Effector CD8-positive, alpha-beta T cell (primary cell): ENCODE data around the gene KCNJ11.

Source experiments
- DNase-seq: peaks from one replicate; lab custom pipeline; 2025; lab: John Stamatoyannopoulos, UW

KCNJ11 gene

GRCh38 chr11:17408641-17409040 lies 20.2 kb upstream of the KCNJ11 start:
- no peak for DNase-seq

GRCh38 chr11:17408026-17408425 lies 19.6 kb upstream of the KCNJ11 start:
- no peak for DNase-seq

DNA sequence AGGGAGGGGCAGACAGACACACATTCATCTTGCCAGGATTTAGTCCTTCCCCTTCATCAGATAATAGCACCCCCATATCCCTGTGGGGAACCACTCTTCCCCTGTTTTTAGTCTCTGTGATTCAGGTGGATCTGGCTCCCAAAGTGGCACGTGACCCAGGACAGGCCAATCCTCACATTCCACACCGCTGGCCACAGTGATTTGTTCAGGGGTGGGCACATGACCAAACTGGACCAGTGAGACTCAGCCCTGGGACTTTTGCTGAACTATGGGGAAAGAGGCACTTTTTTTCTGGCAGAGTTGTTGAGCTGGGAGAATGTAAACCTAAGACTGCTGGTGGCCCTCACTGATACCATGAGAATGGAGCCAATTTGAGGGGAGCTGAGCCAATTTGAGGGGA lies 19.1 kb upstream of the KCNJ11 start:
- DNase-seq: no peak

DNA sequence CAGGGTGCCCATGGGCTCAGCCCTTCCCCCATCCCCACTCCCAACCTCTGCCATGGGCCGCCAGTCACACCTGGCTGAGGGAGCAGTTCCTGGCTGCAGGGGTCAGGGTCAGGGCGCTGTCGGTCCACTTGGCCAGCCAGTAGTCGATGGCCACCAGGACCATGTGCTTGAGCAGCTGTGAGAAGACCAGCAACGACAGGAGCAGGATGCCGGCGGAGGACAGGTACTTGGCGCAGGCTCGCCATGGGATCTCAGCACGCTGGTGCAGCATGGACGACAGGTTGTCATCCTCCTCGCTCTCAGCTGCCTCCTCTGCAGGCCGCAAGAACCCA lies 18.3 kb upstream of the KCNJ11 start:
- DNase-seq: no peak

DNA sequence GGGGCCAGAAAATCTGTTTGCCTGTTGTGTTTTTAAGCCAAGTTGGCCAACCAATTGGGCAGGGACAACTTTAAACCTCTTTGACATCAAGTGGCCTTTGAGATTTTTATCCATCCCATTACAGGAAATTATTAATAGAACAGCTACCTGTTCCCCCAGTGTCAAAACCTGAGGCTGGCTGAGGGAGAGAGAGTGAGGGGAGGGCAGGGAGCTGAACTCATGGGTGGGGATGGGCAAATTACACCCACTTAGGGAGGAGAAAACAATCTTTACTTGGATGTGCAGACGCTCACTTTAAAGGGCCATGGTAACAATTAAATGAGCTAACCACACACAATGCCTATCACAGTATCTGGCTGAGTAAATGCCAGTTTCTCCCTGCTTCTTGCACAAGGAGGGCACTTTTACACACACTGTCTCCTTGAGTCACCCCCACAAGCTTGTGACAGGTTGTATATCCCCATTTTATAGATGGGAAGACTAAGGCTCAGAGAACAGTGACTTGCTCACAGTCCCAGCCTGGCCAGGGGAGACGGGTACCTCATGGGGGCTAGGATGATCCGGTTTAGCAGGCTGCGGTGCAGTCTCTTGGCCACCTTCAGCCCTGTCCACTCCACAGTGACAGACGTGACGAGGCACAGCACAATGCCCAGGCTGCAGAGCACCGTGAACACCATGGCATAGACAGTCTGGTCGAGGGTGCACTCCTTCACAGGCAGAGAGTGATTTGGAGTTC lies 17.8 kb upstream of the KCNJ11 start:
- DNase-seq: no peak

DNA sequence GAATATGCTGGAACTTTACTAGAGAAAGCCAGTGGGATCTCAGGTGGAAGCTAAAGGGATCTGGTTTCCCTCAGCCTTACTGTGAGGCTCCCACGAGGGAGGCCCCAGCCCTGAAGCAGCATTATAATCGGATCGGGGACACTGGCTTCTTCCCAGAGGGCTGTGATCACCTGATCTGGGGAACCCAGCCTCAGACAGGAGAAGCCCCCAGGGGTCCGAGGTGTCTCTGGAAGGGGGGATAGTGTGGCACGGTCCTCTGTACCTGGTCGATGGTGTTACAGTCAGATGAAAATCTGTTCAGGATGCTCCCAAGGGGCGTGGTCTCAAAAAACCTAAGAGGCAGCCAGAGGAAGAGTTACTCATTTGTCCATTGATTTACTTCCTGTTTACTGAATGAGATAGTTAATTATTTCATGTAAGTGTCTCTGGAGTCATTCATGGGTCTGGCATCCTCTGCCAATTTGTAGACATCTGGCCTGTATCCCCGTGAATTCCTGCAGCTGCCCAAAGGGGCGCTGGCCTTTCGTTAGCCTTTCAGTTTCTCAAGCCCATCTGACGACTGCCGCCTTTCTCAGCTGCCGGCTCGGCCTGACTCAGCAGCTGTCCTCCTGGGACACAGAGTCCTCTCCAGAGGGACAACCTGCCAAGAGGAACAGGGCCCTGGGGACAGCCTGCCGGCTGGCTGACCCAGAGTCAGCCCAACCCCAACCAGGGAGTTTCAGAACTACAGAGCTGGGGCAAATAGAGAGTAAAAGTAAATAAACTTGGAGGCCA lies 17.0 kb upstream of the KCNJ11 start:
- DNase-seq: no peak

- no peak for DNase-seq
Measured at GRCh38 chr11:17403980-17404759, 15.7 kb upstream of the KCNJ11 start.

DNA sequence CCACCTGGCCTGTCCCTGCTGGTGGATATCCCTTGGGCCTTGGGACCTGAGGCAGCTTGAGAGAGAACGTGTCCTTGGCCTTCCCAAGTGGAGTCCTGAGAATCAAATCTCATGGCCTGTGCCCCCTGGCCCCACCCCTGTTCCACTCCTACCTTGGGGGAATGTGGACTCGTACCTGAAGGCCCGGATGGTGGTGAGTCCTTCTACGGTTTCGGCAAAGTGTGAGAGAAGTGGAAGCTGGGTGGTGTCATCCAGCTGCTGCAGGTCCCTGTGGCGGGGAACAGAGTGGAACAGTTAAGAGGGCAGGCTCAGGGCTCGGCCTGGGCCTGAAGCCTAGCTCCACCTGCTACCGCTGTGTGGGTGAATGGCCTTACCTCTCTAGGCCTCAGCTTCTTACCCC lies 14.0 kb upstream of the KCNJ11 start:
- DNase-seq: no peak

DNA sequence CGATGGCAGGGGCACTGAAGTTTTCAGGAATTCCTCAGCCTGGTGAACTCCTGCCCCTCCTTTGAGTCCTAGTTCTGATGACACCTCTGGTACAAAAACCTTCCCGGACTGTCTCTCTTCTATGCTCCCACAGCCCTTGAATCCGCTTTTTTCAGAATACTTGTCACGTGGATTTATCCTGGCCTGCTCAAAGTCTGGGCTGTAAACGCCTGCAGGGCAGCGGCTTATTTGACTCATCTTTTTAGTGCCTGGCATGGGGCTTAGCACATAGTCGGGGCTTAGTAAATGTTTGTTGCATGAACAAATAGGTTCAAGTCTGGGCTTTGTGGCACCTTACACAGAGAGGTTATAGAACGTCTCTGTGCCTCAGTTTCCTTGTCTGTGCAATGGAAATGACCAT lies 13.4 kb upstream of the KCNJ11 start:
- no peak for DNase-seq

- no peak for DNase-seq
Measured at GRCh38 chr11:17401316-17401715, 12.9 kb upstream of the KCNJ11 start.

GRCh38 chr11:17400048-17400775 lies 11.8 kb upstream of the KCNJ11 start:
- DNase-seq: no peak

- no peak for DNase-seq
Measured at GRCh38 chr11:17399236-17399635, 10.8 kb upstream of the KCNJ11 start.

DNA sequence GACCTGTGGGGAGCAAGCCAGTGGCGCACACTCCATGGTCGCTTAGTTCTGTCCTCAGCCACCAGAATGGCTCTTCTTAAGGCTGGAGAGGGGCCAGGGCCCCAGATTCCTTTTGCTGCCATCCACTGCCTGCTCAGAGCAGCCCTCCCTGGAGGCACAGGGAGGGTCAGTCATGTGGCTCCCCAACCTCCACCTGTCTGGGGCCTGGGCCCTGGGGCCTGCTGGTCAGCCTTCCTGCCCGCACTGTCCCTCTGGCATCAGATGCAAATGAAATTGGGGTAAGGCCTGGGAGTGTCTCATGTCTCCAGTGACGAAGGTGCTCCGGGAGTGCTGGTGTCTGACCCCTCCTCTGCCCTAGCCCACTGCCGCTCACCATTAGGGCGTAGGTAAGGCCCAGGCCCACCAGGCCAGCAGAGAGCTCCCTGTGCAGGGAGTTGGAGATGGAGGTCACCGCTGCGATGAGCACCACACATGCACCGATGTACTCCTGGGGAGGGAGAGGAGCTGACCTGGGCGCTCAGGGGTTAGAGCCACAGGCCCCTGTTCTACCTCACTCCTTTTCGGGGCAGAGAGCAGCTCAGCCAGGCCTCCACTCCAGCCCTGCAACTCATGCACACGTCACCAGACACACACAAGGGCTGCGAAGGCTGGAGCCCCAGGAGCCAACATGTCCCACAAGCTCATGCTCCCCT lies 9.0 kb upstream of the KCNJ11 start:
- DNase-seq: no peak

- DNase-seq: no peak
Measured at GRCh38 chr11:17396598-17397310, 8.3 kb upstream of the KCNJ11 start.

DNA sequence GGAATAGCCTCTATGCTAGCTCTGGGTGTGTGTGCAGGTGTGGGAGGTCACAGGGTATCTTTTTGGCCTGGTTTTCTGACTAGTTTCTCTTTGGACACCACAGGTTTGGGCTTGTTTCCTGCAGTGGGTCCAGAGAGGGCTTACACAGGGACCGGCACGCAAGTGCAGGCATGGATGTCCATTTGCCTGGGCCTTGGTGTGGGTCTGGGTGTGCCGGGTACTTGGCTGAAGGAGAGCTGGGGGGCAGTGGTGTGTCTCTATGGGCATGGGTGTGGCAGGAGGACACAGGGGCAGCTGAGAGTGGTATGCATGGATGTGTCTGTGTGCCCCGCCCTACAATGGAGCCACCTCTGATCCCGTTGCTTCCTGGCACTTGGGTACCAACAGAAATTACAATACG lies 7.5 kb upstream of the KCNJ11 start:
- no peak for DNase-seq

DNA sequence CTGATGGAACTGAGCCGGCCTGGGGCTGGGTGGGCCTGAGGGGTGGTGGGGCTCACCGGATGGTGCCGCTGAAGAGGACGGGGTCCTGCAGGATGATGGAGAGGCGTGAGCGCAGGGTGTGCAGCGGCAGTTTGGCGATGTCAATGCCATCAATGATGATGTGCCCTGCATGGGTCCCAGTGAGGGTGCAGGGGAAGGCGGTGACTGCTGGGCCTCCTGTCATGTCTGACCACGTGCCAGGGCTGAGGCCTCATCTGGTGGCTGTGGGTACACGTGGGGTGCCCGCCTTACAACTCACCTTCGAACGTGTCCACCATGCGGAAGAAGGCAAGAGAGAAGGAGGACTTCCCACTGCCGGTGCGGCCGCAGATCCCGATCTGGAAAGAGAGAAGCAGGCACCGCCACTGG lies 7.1 kb upstream of the KCNJ11 start:
- DNase-seq: no peak

DNA sequence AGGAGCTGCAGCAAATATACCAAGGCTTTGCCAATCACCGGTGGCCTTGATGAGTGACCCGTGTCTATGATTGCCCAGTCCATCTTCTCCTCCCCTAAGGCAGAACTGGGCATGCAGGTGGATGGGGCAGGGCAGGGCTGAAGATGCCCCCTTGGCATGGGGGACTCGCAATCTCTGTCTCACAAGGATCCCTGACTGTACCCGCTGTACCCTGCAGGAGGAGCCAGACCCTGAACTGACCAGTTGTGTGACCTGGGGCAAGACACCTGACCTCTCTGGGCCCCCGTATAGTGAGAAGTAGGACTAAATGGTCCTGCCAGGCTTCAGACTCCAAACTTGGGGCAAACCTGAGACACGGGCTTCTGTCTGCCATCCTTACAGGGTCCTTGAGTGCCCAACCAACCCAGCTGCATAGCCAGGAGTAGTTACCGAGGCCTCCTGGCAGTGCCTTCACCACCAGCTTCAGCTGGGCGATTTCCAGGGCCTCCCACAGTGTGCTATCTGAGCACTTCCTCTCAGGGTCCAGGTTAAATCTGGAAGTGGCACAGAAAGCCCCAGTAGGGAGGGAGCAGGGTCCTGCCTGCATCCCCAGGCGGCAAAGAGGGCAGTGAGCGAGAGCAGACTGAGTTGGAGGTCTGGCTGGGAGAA lies 6.4 kb upstream of the KCNJ11 start:
- no peak for DNase-seq

DNA sequence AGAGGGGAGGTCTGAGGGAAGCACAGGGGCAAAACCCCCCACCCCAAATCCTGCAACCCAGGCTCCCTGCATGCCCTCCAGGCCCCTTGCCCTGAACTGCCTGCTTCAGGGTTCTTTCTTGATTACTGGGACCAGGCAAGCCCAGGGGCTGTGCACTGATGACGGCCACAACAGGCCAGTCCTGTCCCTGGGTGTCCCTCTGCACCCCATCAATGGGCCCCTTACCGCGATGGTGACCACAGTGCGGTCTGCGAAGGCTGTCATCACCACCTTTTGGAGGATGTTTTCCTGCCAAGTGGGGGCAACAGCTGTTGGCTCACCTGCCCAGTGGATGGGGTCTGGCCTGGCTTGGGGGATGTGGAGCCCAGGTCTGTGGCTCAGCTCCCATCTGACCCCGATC lies 5.0 kb upstream of the KCNJ11 start:
- no peak for DNase-seq

- DNase-seq: no peak
Measured at GRCh38 chr11:17392872-17393271, 4.4 kb upstream of the KCNJ11 start.
